ENCODE measurements around the gene EFTUD2.
"Not testable (repeated sequence)": the region's sequence is repeated elsewhere in the genome, so short reads cannot be mapped to it uniquely, and the experiment has no call there.

EFTUD2 gene

DNA sequence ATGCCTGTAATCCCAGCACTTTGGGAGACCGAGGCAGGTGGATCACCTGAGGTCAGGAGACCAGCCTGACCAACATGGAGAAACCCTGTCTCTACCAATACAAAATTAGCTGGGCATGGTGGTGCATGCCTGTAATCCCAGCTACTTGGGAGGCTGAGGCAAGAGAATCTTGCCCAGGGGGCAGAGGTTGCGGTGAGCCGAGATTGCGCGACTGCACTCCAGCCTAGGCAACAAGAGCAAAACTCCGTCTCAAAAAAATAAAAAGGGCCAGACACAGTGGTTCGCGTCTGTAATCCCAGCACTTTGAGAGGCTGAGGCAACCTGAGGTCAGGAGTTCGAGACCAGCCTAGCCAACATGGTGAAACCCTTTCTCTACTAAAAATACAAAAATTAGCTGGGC is 74.0 kb downstream of the EFTUD2 start:
- in situ Hi-C loops (cut with MboI; ENCODE audit: low sequenced_read_pairs): not testable (repeated sequence)

DNA sequence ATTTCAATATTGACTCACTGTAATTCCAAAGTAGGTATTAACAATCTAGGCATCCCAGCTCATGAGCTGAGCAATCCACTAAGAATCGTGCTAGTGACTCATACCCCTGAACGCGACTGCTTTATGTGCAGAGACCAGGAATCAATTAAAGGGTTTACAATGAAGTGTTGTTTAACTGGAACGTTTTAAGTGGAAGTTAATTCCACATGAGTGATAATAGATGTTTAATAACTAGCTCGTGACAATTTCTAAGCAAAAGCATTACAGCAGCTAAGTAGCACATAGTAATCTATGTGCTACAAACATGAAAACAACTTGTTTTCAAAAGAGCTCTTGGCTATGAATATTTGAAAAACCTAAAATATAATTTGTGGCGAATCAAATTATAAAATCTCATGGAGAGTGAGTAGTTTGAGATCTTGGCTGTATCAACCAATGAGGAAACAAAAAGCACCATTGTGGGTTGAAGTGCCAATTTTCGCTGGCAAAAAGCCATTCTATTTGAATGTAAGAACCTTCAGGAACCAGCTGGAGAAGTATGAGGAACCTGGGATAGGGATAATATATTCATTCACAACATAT is 78.5 kb downstream of the EFTUD2 start:
- in situ Hi-C loops (cut with MboI; ENCODE audit: low sequenced_read_pairs): no loop called here

DNA sequence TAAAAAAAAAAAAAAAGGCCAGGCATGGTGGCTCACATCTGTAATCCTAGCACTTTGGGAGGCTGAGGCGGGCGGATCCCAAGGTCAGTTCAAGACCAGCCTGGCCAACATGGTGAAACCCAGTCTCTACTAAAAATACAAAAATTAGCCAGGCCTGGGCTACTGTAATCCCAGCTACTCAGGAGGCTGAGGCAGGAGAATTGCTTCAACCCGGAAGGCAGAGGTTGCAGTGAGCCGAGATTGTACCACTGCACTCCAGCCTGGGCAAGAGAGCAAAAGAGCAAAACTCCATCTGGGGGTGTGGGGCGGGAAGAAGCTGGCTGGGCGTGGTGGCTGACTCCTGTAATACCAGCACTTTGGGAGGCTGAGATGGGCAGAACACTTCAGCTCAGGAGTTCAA is 80.7 kb downstream of the EFTUD2 start:
- in situ Hi-C loops (cut with MboI; ENCODE audit: low sequenced_read_pairs): not testable (repeated sequence)

DNA sequence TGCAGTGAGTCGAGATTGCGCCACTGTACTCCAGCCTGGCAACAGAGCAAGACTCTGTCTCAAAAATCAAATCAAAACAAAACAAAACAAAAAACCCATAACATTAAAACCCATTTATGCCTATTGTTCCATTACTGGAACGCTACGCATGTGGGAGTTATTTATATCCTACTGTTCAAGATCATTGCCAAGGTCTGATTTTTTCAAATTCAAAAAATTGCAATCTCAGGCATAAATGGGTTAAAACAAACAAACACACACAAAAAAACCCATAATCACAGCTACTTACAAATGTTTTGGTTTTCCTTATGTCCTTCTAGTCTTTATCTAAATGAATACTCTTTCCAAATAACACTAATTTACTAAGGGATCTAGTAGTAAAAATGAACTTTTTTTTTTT is 87.0 kb downstream of the EFTUD2 start:
- in situ Hi-C loops (cut with MboI; ENCODE audit: low sequenced_read_pairs): no loop called here

DNA sequence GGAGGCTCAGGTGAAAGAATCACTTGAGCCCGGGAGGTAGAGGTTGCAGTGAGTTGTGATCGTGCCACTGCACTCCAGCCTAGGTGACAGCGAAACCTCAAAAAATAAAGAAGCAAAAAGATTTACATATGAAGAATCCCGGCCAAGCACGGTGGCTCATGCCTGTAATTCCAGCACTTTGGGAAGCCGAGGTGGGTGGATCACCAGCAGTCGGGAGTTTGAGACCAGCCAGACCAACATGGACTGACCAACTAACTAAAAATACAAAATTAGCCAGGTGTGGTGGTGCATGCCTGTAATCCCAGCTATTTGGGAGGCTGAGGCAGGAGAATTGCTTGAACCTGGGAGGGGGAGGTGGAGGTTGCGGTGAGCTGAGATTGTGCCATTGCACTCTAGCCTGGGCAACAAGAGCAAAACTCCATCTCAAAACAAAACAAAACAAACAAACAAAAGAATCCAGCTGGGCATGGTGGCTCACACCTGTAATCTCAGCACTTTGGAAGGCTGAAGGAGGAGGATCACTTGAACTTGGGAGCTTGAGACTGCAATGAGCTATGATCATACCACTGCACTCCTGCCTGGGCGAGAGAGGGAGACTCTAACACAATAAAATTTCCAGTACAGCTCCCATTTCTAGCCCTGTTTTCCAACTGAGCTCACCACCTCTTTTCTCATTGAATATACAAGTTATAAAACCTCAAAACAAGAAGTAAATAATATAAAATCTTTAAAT is 90.4 kb downstream of the EFTUD2 start:
- in situ Hi-C loops (cut with MboI; ENCODE audit: low sequenced_read_pairs): not testable (repeated sequence)

DNA sequence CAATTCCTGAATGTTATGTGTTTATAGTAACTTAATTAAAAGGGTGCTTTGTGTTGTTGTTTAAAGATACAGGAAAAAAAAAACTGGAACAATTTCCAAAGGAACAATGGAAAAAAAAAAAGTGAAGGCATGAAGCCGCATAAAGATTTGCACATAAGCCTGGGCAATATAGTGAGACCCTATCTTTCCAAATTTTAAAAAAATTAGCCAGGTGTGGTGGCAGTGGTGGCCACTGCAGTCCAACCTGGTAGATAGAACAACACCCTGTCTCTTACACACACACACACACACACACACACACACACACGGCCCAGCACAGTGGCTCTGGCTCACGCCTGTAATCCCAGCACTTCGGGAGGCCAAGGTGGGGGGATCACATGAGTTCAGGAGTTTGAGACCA is 91.1 kb downstream of the EFTUD2 start:
- in situ Hi-C loops (cut with MboI; ENCODE audit: low sequenced_read_pairs): no loop called here

DNA sequence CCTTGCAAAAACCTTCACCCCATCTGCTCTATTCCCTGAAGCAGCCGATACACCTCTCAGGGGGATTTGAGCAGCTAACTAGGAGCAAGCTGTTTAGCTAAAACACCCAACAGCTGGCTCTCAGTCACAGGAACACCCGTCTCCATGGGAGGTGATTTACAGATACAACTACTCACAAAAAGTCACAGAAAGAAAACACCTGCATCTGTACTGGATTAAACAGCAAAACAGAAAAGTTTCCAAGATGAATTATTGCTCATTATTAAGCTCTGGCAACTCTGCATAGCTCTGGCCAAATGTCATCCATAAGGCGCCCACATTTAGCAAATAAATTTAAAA is 91.5 kb downstream of the EFTUD2 start:
- in situ Hi-C loops (cut with MboI; ENCODE audit: low sequenced_read_pairs): no loop called here

DNA sequence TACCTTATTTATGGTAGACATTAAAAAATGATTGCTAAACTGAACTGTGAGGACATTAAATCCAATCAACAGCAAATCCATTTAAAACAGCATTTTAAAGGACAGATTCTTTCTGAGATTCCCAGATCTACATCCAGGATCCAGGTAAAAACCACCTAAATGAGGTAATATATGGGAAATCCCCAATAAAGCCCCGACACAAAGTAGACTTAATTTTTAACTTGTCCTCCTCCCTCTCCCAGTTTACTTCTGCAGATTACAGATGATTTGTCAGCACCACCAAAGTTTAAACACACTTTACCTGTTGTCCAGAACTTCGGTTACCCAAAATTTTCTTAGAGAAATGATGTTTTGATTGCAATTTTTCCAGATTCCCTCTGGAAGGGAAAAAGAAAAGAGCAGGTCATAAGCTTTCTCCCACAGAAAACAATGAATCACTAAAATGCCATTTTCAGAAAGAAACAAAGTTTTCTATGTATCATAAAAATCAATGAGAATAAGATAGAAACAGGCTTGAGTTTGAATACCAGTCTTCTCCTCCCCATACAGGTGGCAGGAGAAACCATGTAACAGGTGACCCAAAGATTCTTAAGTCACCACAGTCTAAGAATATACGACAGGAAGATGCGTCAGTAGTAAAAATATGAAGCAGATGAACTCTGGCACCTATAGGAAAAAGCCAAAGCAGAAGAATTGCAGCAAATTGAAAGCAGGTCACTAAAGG is 92.0 kb downstream of the EFTUD2 start:
- in situ Hi-C loops (cut with MboI; ENCODE audit: low sequenced_read_pairs): no loop called here

DNA sequence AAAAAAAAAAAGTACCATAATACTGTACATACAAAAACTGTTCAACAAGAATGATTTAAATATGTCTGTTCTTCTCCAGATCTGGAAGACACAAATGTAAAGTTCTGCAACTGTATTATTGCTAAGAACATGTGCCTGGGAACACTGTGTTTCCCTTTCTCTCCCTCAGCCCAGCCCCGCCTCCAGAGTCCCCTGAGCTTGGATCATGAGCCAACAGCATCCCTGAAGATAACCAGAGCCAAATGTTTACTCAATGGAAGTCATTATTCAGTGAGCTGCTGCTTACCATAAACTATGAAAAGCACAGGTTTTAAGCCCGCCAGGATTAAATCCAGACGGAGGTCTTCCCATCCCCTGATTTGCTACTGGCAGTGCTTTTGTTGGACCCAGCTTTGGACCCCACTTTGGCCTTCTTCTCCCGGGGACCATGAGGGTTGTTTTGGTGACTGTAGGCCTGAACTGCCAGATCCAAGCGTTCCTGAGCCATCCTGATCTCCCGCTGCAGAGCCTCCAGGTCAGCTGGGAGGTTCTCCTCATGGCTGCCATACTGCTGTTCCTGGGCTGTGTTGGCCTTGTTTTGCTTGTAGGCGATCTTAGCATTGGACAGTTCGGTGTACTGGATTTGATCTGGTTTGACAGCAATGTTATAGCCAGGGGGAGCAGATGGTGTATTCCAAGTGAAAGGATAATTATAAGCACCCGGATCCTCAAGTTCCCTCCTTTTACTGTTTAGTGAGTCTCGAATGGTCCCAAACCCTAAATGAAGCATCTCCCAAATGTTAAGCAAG is 94.7 kb downstream of the EFTUD2 start:
- in situ Hi-C loops (cut with MboI; ENCODE audit: low sequenced_read_pairs): no loop called here

DNA sequence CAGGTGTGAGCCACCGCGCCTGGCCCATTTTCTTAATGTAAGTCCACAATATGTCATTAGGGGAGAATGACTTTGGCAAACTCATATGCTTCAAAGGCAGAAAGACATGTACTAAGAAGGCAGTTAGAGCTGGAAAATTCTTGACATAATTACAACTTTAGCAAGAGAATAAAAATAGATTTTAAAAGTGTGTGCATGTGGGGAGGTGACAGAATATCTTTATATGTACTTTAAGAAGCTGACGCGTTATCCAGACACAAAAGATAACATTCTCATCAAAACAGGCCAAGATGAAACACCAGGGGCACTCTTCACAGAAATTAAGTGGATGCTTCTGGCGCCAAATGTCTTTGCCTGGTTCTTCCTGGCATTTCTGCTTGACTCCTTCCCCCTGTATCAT is 97.4 kb downstream of the EFTUD2 start:
- in situ Hi-C loops (cut with MboI; ENCODE audit: low sequenced_read_pairs): no loop called here
